CD4-positive, CD25-positive, alpha-beta regulatory T cell (primary cell): ENCODE data around the gene BPHL. TPM values are rescaled to one million over a fixed set of nuclear protein-coding genes. Genes with fewer than 3 reads are reported as not detected.
"Not testable (repeated sequence)": the region's sequence is repeated elsewhere in the genome, so short reads cannot be mapped to it uniquely, and the experiment has no call there.

Source experiments
- ATAC-seq, 2 donors: fragments of 150-1000 bp; cut with Tn5 transposase; one replicate each; pipeline ENCODE4 v1.10.0; 2021; ENCODE audit warnings: low read depth in 2 of 2, moderate number of reproducible peaks in 2 of 2, moderate library complexity in 1 of 2
- DNase-seq, 3 donors: peaks; one replicate each; pipeline versions ENCODE4 v3.0.0 to v3.0.0-alpha.2; 2012 to 2022; ENCODE audit warnings: mixed read lengths in 1 of 3
- H3K27ac ChIP-seq: one replicate; pipeline ENCODE4 v1.7.0; 2013; ENCODE audit warnings: mild to moderate bottlenecking, low read length; ENCODE audit not compliant: insufficient read depth, poor library complexity, severe bottlenecking
- H3K27me3 ChIP-seq: one replicate; pipeline ENCODE4 v1.7.0; 2013; ENCODE audit warnings: low read length; ENCODE audit not compliant: control insufficient read depth, insufficient read depth
- H3K36me3 ChIP-seq: one replicate; pipeline ENCODE4 v1.7.0; 2013; ENCODE audit warnings: mild to moderate bottlenecking, low read length, moderate library complexity; ENCODE audit not compliant: control insufficient read depth, insufficient read depth
- H3K4me1 ChIP-seq: 2 replicates; pipeline ENCODE4 v1.7.0; 2013; ENCODE audit warnings: mild to moderate bottlenecking, low read length; ENCODE audit not compliant: insufficient read depth, control insufficient read depth, poor library complexity, severe bottlenecking
- H3K4me3 ChIP-seq: one replicate; pipeline ENCODE4 v1.7.0; 2013; ENCODE audit warnings: low read depth, mild to moderate bottlenecking, low read length, moderate library complexity
- H3K9me3 ChIP-seq, 2 experiments: 1 replicate in 1 of 2; 2 replicates in 1 of 2; pipeline ENCODE4 v1.7.0; 2013; ENCODE audit warnings: low read length in 2 of 2, mild to moderate bottlenecking in 1 of 2, moderate library complexity in 1 of 2; ENCODE audit not compliant: control insufficient read depth in 2 of 2
- H3K27ac Mint-ChIP-seq, 3 donors: one replicate each; pipeline ENCODE4 v1.8.0; 2020 to 2022; ENCODE audit warnings: mild to moderate bottlenecking in 3 of 3, mixed read lengths in 3 of 3, moderate library complexity in 2 of 3
- H3K27me3 Mint-ChIP-seq: one replicate; pipeline ENCODE4 v1.8.0; 2022; ENCODE audit warnings: mild to moderate bottlenecking, mixed read lengths
- H3K36me3 Mint-ChIP-seq: one replicate; pipeline ENCODE4 v1.8.0; 2020; ENCODE audit warnings: mixed read lengths
- H3K4me1 Mint-ChIP-seq, 4 donors: one replicate each; pipeline ENCODE4 v1.8.0; 2020 to 2022; ENCODE audit warnings: mixed read lengths in 4 of 4, mild to moderate bottlenecking in 1 of 4
- H3K4me3 Mint-ChIP-seq, 4 donors: one replicate each; pipeline ENCODE4 v1.8.0; 2020 to 2022; ENCODE audit warnings: mild to moderate bottlenecking in 4 of 4, mixed read lengths in 4 of 4, moderate library complexity in 3 of 4
- H3K9me3 Mint-ChIP-seq, 7 donors: one replicate each; pipeline ENCODE4 v1.8.0; 2020 to 2022; ENCODE audit warnings: mixed read lengths in 7 of 7, mild to moderate bottlenecking in 3 of 7, moderate library complexity in 2 of 7
- polyA plus RNA-seq, 4 donors: library from polyadenylated mRNA; unstranded; fragments of 300-500 nt; fragmentation: Illumina TruSeq; gene quantifications; one replicate each; pipeline ENCODE4 v1.2.3, GENCODE V29; 2021
- total RNA-seq: library from RNA; stranded (reverse); gene quantifications from one replicate; pipeline ENCODE4 v1.2.3, GENCODE V29; 2022

Gene BPHL
- total and polyA plus RNA-seq, 5 donors from 2014 or later, result 5.8 to 13.9 (median 7.2) TPM

GRCh38 chr6:3143158-3143557 is 24.6 kb downstream of the BPHL start:
- Mint-ChIP-seq H3K27me3 (no peaks in the 10 kb centered on the region), H3K36me3 (peaks cover 40% of the 10 kb centered on the region), H3K4me3 (no peak overlapping the region), H3K9me3 (peaks cover 0 to 1% (median 0%) of the 10 kb centered on the region in 7 donors), H3K4me1 (peaks cover 0 to 5% (median 1%) of the 10 kb centered on the region in 4 donors), H3K27ac (no peak overlapping the region)
- Histone ChIP-seq H3K36me3 (peaks cover 13% of the 10 kb centered on the region), H3K4me3 (no peak overlapping the region), H3K27ac (no peak overlapping the region), H3K27me3 (no peaks in the 10 kb centered on the region), H3K4me1 (no peaks in the 10 kb centered on the region), H3K9me3 (peaks cover 0 to 5% of the 10 kb centered on the region in 2 experiments)
- ATAC-seq, result no peak
- DNase-seq, result no peak

- Mint-ChIP-seq H3K4me3 (no peak overlapping the region), H3K27me3 (no peaks in the 10 kb centered on the region), H3K36me3 (peaks cover 32% of the 10 kb centered on the region), H3K4me1 (peaks cover 0 to 5% (median 0%) of the 10 kb centered on the region in 4 donors), H3K9me3 (peaks cover 0 to 1% (median 0%) of the 10 kb centered on the region in 7 donors), H3K27ac (no peak overlapping the region)
- DNase-seq, result no peak
- Histone ChIP-seq H3K36me3 (peaks cover 6% of the 10 kb centered on the region), H3K4me1 (no peaks in the 10 kb centered on the region), H3K9me3 (peaks cover 0 to 5% of the 10 kb centered on the region in 2 experiments), H3K27ac (no peak overlapping the region), H3K27me3 (no peaks in the 10 kb centered on the region), H3K4me3 (no peak overlapping the region)
- no peak for ATAC-seq
These were observed 26.1 kb downstream of the BPHL start for GRCh38 chr6:3144571-3144970.

GRCh38 chr6:3147914-3148757 is 29.6 kb downstream of the BPHL start:
- Histone ChIP-seq H3K27ac (no peak overlapping the region), H3K27me3 (no peaks in the 10 kb centered on the region), H3K4me3 (no peak overlapping the region), H3K9me3 (peaks cover 0 to 5% of the 10 kb centered on the region in 2 experiments), H3K36me3 (peaks cover 6% of the 10 kb centered on the region), H3K4me1 (no peaks in the 10 kb centered on the region)
- H3K27me3 Mint-ChIP-seq, result no peaks in the 10 kb centered on the region
- ATAC-seq (no peak), DNase-seq (no peak)
- no peak overlapping the region for H3K27ac Mint-ChIP-seq
- H3K36me3 Mint-ChIP-seq, result peaks cover 25% of the 10 kb centered on the region
- peak overlapping the region in 1 of 4 donors; percentile 17 for H3K4me3 Mint-ChIP-seq
- H3K9me3 Mint-ChIP-seq, result no peaks in the 10 kb centered on the region
- peaks cover 0 to 5% (median 0%) of the 10 kb centered on the region in 4 donors for H3K4me1 Mint-ChIP-seq

- ATAC-seq (no peak), DNase-seq (no peak)
- Histone ChIP-seq H3K27me3 (no peaks in the 10 kb centered on the region), H3K4me3 (no peak overlapping the region), H3K36me3 (peaks cover 6% of the 10 kb centered on the region), H3K4me1 (peaks cover 3% of the 10 kb centered on the region), H3K27ac (no peak overlapping the region), H3K9me3 (peaks cover 0 to 5% of the 10 kb centered on the region in 2 experiments)
- peaks cover 0 to 11% (median 1%) of the 10 kb centered on the region in 4 donors for H3K4me1 Mint-ChIP-seq
- H3K27ac Mint-ChIP-seq, result no peak overlapping the region
- no peak overlapping the region for H3K4me3 Mint-ChIP-seq
- H3K36me3 Mint-ChIP-seq, result peaks cover 27% of the 10 kb centered on the region
- peaks cover 0 to 2% (median 0%) of the 10 kb centered on the region in 7 donors for H3K9me3 Mint-ChIP-seq
- H3K27me3 Mint-ChIP-seq, result peaks cover 1% of the 10 kb centered on the region
These were observed 33.2 kb downstream of the BPHL start for GRCh38 chr6:3151691-3152090.

- Mint-ChIP-seq H3K9me3 (peaks cover 0 to 2% (median 0%) of the 10 kb centered on the region in 7 donors), H3K4me3 (peak overlapping the region in 1 of 4 donors; percentile 67), H3K27me3 (peaks cover 4% of the 10 kb centered on the region), H3K4me1 (peaks cover 0 to 14% (median 1%) of the 10 kb centered on the region in 4 donors), H3K27ac (no peak overlapping the region), H3K36me3 (peaks cover 23% of the 10 kb centered on the region)
- H3K4me1 ChIP-seq, result peaks cover 9% of the 10 kb centered on the region
- H3K4me3 ChIP-seq, result no peak overlapping the region
- ATAC-seq, result no peak
- H3K36me3 ChIP-seq, result peaks cover 6% of the 10 kb centered on the region
- H3K9me3 ChIP-seq, result peaks cover 0 to 4% of the 10 kb centered on the region in 2 experiments
- no peak overlapping the region for H3K27ac ChIP-seq
- H3K27me3 ChIP-seq, result no peaks in the 10 kb centered on the region
- DNase-seq, result no peak
These were observed 34.2 kb downstream of the BPHL start for GRCh38 chr6:3152689-3153088.

GRCh38 chr6:3155416-3155815 is 36.9 kb downstream of the BPHL start:
- not testable (repeated sequence) for DNase-seq, H3K36me3 ChIP-seq, H3K27me3 Mint-ChIP-seq, H3K27ac ChIP-seq, H3K27me3 ChIP-seq, H3K4me3 ChIP-seq, H3K9me3 ChIP-seq, ATAC-seq, H3K9me3 Mint-ChIP-seq
- peaks cover 0 to 36% (median 15%) of the 10 kb centered on the region in 4 donors for H3K4me1 Mint-ChIP-seq
- H3K36me3 Mint-ChIP-seq, result peaks cover 18% of the 10 kb centered on the region
- peaks cover 31% of the 10 kb centered on the region for H3K4me1 ChIP-seq
- peak overlapping the region in 2 of 3 donors; percentile 82 to 94 for H3K27ac Mint-ChIP-seq
- H3K4me3 Mint-ChIP-seq, result peak overlapping the region; percentile 81 to 91 (median 90)

- Mint-ChIP-seq H3K36me3 (peaks cover 14% of the 10 kb centered on the region), H3K27ac (peak overlapping the region; percentile 92 to 96 (median 94)), H3K4me1 (peaks cover 6 to 45% (median 19%) of the 10 kb centered on the region in 4 donors), H3K4me3 (peak overlapping the region; percentile 88 to 96 (median 91))
- Histone ChIP-seq H3K4me1 (peaks cover 38% of the 10 kb centered on the region), H3K27ac (peak overlapping the region; percentile 81), H3K4me3 (peak overlapping the region; percentile 80)
- H3K9me3 ChIP-seq, H3K36me3 ChIP-seq, H3K27me3 Mint-ChIP-seq, H3K27me3 ChIP-seq, ATAC-seq, H3K9me3 Mint-ChIP-seq: not testable (repeated sequence)
- peak in 1 of 3 donors; percentile 44 for DNase-seq
These were observed 37.9 kb downstream of the BPHL start for GRCh38 chr6:3156184-3157130.
